ENCODE results near the gene GOLT1A. TPM values are rescaled to one million over a fixed set of nuclear protein-coding genes. Genes with fewer than 3 reads are reported as not detected.

The GOLT1A gene
- total RNA-seq = not detected in 2 replicates

DNA sequence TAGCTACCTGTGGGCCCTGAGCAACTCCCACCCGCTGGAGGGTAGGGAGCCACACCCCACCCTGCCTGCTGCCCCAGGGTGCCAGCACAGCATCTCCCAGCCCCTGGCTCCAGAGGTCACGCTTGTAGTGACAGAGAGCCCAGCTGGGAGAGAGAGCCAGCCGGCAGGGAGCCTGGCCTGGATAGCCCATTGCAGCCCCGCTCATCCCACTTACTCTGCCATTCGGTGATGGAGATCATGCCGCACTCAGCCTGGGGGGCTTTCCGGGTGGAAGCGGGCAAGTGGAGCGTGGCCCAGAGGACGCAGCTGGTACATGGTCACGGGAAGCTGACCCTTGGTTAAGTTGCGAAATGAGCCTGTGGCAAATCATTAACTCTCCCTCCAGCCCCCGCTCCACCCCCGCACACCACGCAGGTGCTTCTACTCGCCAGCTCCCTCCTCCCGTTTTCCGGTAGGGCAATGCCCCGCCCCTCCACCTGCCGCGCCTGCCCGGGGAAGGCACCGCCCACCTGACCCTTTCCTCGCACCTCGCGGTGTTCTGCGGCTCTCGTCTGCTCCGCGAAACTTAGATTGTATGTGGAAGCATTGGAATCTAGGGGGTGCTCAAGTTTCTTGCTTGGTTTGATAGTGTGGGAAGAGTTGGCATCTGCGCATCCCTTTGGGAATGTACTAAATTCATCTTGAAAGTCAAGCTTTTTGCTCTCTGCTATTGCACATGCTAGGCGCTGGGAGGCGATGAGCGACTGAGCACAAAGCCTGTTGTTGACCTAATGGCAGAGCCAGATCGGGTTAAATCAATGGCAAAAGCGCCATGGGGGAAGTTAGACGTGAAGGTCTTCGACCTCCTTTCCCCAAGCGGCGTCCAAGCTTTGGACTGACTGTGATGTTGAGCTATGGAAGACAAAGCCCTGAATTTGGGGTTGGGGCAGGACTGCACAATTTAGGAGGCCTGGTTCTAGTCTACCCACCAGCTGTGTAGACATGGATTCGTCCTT, at the start of gene GOLT1A:
GOLT1A (minus strand) TSS at position 321 of the 995 bp plus-strand sequence; CDS start at position 239, 82 bp downstream.

GRCh38 chr1:204196068-204196795, 17.6 kb downstream of the GOLT1A start, which contains the start of gene KISS1:
Gene KISS1, minus strand, starts transcription at chr1:204196491. Its CDS starts 3,615 bp downstream, at chr1:204192876.

DNA sequence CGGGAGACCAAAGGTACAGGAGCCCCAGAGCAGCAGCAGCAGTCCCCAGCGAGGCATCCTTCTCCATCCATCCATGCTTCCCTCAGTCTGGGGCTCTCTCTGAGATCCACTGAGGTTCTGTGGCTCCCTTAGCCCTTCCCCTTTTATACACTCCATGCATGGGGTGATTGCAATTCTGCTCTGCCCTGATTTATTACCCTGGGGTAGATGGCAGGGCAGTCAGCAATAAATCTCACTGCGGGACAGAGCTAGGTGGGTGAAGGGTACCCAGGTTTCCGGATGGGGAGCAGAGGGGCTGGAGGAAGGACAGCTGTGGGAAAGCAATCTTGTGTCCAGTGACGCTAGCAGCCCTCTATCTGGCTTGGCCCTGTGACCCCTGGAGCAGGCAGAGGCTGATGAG, 47.6 kb downstream of the GOLT1A start, which contains the start of gene REN:
REN (minus strand) TSS at position 119 of the 400 bp plus-strand sequence; CDS start at position 75, 44 bp downstream.

GRCh38 chr1:204151552-204152309, 62.1 kb downstream of the GOLT1A start, which contains the start of gene ETNK2:
Gene ETNK2, minus strand, starts transcription at chr1:204152044. Its CDS starts 192 bp downstream, at chr1:204151852.

Other genes starting within 250 kb of the GOLT1A start
- gene SOX13, start 140.9 kb downstream of the GOLT1A start, total RNA-seq = 11.4 and 12.9 TPM in 2 replicates
- 0.78 and 2.9 TPM in 2 replicates for gene ETNK2, start 61.9 kb downstream of the GOLT1A start, total RNA-seq
- gene REN, start 47.7 kb downstream of the GOLT1A start, total RNA-seq = 0.37 TPM in 1 of 2 replicates, not detected in the other
- not detected in 2 replicates for gene KISS1, start 17.5 kb downstream of the GOLT1A start, total RNA-seq
- 0.20 and 0.37 TPM in 2 replicates for gene PLEKHA6, start 145.9 kb upstream of the GOLT1A start, total RNA-seq
- 13.2 and 20.9 TPM in 2 replicates for gene PPP1R15B, start 197.8 kb upstream of the GOLT1A start, total RNA-seq